ENCODE measurements around the gene AQP12B.

- TF ChIP-seq CTCF (IDR thresholded peaks at IDR 0.05) (no peak), POLR2A (IDR thresholded peaks at IDR 0.05) (no peak), EP300 (IDR thresholded peaks at IDR 0.05) (no peak)
Measured at GRCh38 chr2:240730501-240731177, 48.0 kb upstream of the AQP12B start.

Data from ovary (tissue), 3 donors.